Measurements from ENCODE around the gene TGFBR3L.

The TGFBR3L gene

DNA sequence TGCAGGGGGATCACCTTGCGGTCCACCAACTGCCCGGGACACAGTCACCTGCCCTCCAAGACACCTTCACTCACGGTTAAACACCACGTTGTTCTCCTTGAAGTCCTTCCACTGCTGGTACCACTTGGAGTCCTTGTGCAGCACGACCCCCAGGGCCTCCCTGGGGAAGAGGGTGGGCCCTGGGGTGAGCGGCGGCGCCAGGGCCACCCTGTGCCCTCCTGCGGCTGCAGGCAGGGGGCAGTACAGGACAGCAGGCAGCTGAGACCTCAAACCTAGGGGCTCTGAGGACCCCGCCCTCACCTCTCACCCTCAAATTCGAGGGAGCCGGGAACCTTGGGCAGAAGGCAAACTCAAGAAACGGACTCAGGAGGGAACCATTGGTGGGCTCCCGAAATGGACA, 18.8 kb downstream of the TGFBR3L start:
- POLR2A ChIA-PET (ENCODE audit: low non-redundant PET), result no interaction called here
- DNase-seq (ENCODE audit: low spot score), result no peak
- CTCF ChIA-PET, result no interaction called here
- TF ChIP-seq, protein P1, sequence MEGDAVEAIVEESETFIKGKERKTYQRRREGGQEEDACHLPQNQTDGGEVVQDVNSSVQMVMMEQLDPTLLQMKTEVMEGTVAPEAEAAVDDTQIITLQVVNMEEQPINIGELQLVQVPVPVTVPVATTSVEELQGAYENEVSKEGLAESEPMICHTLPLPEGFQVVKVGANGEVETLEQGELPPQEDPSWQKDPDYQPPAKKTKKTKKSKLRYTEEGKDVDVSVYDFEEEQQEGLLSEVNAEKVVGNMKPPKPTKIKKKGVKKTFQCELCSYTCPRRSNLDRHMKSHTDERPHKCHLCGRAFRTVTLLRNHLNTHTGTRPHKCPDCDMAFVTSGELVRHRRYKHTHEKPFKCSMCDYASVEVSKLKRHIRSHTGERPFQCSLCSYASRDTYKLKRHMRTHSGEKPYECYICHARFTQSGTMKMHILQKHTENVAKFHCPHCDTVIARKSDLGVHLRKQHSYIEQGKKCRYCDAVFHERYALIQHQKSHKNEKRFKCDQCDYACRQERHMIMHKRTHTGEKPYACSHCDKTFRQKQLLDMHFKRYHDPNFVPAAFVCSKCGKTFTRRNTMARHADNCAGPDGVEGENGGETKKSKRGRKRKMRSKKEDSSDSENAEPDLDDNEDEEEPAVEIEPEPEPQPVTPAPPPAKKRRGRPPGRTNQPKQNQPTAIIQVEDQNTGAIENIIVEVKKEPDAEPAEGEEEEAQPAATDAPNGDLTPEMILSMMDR (conservative IDR thresholded peaks at IDR 0.05; ENCODE audit: low read depth), result no peak
- no peak overlapping the region for H3K27ac ChIP-seq

DNA sequence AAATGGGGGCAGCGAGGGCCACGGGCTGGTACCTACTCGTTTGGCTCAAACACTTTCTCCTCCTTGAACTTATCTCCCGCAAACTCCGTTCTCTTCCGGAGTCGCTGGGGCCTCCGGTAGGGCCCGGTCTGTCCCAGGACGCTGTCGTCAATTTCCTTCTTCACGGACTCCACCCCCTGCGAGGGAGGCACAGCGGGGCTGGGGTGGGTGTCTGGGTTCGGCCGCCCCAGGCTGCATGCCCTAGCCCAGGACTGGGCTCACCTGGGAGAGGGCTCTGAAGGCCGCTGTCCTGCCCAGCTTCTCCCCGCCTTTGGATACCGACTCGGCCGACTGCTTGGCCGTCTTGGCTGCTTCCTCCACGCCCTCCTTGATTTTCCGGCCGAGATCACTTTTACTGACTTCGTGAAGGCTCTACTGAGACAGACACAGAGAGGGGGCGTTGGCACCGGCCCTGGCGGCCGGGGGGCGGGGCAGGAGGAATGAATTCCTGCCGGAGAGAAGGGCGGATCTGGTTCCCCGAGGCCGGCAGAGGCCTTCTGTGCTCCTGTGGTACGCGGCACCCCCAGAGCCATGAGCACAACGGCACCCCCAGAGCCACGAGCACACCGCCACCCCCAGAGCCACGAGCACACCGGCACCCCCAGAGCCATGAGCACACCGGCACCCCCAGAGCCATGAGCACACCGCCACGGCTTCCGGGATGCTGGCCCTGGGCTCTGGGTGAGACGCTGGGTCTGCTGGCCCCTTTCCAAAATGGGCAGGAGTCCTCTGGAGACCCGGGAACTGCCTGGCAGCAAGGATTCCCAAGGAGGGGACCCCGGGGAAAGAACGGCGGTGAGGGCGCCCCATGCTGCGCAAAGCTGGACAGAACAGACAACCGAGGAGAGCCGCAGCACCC, 19.4 kb downstream of the TGFBR3L start:
- CTCF ChIA-PET, result no interaction called here
- POLR2A ChIA-PET (ENCODE audit: low non-redundant PET), result no interaction called here
- H3K27ac ChIP-seq, result no peak overlapping the region
- DNase-seq (ENCODE audit: low spot score), result no peak
- TF ChIP-seq, protein P1 (conservative IDR thresholded peaks at IDR 0.05; ENCODE audit: low read depth), result no peak

DNA sequence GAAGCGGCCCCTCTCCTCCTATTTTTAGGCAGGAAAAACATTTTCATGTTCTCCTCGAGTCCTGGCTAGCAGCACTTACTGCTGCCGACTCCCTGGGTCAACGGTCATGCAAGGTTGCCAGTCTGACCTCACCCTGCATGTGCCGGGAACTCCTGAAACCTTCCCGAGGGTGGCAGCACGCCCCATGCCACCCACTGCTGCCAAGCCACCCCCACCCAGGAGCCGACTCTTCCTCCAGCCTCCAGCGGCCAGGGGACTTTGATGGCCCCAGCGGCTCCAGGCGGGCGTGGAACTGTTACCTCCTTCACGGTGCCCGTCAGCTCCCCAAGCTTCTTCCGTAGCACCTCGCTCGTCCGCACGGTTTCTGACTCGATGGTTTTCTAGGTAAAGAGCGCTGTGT, 20.1 kb downstream of the TGFBR3L start:
- ChIA-PET POLR2A (ENCODE audit: low non-redundant PET) (no interaction called here), CTCF (no interaction called here)
- DNase-seq (ENCODE audit: low spot score), result no peak
- TF ChIP-seq, protein P1 (conservative IDR thresholded peaks at IDR 0.05; ENCODE audit: low read depth), result no peak
- H3K27ac ChIP-seq, result no peak overlapping the region

DNA sequence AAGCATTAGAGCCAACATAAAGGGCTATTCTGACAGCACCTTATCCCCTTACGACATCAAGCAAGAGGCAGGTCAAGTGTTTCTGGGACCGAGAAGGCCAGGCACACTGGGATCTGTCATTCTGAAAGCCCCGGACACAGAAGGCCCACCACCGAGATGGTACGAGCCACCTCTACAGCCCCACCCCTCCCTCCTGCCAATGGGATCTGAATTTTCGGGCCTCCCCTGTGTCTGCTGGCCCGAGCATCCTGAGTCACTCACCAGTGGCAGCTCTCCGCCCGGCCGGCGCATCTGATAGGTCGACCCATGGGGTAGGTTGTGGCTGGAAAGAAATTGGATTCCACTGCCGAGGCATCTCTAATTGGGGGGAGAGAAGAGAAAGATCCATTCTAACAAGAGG, 26.2 kb downstream of the TGFBR3L start:
- POLR2A ChIA-PET (ENCODE audit: low non-redundant PET), result interaction anchor here (0.6 kb wide), 1 partner anchor 8 kb away, joined by 8 read pairs; no protein-coding TSS in a partner anchor

DNA sequence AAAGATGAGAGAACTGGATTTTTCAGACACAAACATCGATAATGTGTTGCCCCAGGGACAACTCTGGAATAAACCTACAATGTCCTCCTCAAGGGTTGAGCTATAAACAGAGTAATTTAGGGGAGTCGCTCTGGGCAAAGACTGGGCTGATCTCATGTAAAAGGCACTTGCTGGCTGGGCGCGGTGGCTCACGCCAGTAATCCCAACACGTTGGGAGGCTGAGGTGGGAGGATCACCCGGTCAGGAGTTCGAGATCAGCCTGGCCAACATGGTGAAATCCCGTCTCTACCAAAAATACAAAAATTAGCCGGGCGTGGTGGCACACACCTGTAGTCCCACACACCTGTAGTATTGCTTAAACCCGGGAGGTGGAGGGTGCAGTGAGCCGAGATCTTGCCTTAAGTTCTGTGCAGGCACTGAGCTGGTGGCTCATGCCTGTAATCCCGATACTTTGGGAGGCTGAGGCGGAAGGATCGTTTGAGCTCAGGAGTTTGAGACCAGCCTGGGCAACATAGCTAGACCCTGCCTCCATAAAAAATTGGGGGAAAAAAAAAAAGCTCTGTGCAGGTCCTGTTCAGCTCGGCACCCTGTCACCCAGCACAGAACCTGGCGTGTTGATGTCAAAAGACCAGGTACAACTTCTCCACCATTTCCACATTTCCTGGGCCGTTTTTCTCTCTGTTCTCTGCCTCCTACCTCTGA, 27.4 kb downstream of the TGFBR3L start:
- ChIA-PET POLR2A (ENCODE audit: low non-redundant PET) (no interaction called here), CTCF (interaction anchor here (0.6 to 0.7 kb wide), 2 partner anchors 13 to 36 kb away, joined by 3 to 4 read pairs; no protein-coding TSS in a partner anchor)
- TF ChIP-seq, protein P1 (conservative IDR thresholded peaks at IDR 0.05; ENCODE audit: low read depth), result no peak
- no peak for DNase-seq (ENCODE audit: low spot score)
- peak overlapping the region; percentile 86; the same call in 1 of the 2 replicates for H3K27ac ChIP-seq

More for the DNA sequence above, 26.2 kb downstream of the TGFBR3L start:
- TF ChIP-seq, protein P1 (conservative IDR thresholded peaks at IDR 0.05; ENCODE audit: low read depth), result no peak
- CTCF ChIA-PET, result interaction anchor here (0.6 kb wide), 1 partner anchor 51 kb away, joined by 5 read pairs; no protein-coding TSS in a partner anchor
- no peak for DNase-seq (ENCODE audit: low spot score)
- H3K27ac ChIP-seq, result peak overlapping the region; percentile 9

DNA sequence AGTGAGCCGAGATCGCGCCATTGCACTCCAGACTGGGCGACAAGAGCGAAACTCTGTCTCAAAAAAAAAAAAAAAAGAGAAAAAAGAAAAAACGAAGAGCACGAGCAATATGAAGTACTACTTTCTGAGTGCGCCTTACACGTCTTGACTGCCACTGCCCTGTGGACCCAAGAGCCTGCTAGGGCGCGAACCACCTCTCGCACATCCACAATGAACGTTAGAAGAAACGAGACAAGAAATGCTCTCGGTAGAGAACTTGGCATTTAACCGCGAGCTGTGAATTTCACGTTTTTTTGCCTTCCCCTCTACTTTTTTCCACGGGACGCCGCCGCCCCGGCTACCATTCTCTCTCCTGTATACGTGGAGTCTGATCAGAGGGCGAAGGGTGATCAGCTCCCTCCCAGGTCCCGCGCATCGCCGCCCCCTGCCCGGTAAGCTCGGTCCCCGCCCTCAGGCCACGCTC, 28.4 kb downstream of the TGFBR3L start:
- POLR2A ChIA-PET (ENCODE audit: low non-redundant PET), result interaction anchor here (1.0 to 1.1 kb wide), 3 partner anchors 9 to 62 kb away, joined by 3 to 9 read pairs (median 6); partner anchors contain the start of genes ELAVL1 and MAP2K7
- H3K27ac ChIP-seq, result peak overlapping the region; percentile 86
- CTCF ChIA-PET, result interaction anchor here (0.6 to 2.4 kb wide), 5 partner anchors 14 to 118 kb away, joined by 3 to 21 read pairs (median 4); no protein-coding TSS in a partner anchor
- TF ChIP-seq, protein P1 (conservative IDR thresholded peaks at IDR 0.05; ENCODE audit: low read depth), result no peak
- no peak for DNase-seq (ENCODE audit: low spot score)

All from RWPE1 (cell line).